Fibroblast of mammary gland (primary cell): ENCODE results near the gene FBN1.

ENCODE experiments used
- DNase-seq: peaks from one replicate; pipeline ENCODE4 v3.0.0-alpha.2; 2010; ENCODE audit warnings: low read depth
- H3K4me3 ChIP-seq: 2 replicates; pipeline ENCODE4 v1.5.1; 2011; ENCODE audit warnings: low read depth, mild to moderate bottlenecking, low read length, moderate library complexity; ENCODE audit not compliant: control insufficient read depth
- TF ChIP-seq, protein P1 (sequence below): conservative IDR thresholded peaks from 2 replicates; pipeline ENCODE4 v1.5.1; 2011; ENCODE audit warnings: low read depth, low read length, inconsistent platforms; ENCODE audit not compliant: control insufficient read depth, insufficient read depth

Gene FBN1

DNA sequence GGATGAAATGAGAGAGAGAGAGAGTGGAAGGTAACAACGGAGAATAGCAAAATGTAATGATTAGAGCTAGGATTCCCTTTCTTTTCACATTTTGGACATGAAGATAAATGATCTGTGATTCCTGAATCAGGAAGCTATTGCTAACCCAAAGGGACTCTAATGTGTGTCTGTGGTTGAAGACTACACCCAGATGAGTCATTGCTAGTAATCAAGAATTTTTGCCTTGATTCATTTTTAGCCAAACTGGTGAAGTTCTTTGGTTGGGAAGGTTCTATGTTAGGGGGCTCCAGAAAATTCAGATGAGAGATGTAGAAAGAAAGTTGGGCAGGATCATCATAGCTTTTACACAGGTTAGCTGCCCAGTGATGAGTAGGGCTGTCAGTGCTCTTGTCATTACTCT lies 197.9 kb downstream of the FBN1 start:
- TF ChIP-seq, protein P1, sequence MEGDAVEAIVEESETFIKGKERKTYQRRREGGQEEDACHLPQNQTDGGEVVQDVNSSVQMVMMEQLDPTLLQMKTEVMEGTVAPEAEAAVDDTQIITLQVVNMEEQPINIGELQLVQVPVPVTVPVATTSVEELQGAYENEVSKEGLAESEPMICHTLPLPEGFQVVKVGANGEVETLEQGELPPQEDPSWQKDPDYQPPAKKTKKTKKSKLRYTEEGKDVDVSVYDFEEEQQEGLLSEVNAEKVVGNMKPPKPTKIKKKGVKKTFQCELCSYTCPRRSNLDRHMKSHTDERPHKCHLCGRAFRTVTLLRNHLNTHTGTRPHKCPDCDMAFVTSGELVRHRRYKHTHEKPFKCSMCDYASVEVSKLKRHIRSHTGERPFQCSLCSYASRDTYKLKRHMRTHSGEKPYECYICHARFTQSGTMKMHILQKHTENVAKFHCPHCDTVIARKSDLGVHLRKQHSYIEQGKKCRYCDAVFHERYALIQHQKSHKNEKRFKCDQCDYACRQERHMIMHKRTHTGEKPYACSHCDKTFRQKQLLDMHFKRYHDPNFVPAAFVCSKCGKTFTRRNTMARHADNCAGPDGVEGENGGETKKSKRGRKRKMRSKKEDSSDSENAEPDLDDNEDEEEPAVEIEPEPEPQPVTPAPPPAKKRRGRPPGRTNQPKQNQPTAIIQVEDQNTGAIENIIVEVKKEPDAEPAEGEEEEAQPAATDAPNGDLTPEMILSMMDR = no peak
- H3K4me3 ChIP-seq = no peak overlapping the region
- DNase-seq = peak; percentile 92

DNA sequence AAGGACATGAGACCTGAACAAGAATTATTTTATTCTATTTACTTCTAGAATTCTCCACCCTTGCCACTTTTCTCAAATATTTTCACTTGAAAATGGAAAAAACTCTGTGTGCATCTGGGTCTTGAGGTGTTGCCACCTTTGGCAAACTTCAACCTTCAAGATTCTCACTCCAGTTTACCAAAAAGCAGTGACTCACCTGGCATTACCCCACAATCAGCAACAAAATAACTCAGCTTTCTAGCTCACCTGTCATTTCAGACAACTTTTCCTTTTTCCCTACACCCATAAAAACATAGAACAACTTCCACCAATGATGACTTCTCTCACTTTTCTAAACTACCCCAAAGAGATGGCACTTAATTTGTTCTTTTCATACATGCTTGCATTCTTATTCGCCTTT lies 198.5 kb downstream of the FBN1 start:
- TF ChIP-seq, protein P1 = no peak
- no peak for DNase-seq
- no peak overlapping the region for H3K4me3 ChIP-seq

DNA sequence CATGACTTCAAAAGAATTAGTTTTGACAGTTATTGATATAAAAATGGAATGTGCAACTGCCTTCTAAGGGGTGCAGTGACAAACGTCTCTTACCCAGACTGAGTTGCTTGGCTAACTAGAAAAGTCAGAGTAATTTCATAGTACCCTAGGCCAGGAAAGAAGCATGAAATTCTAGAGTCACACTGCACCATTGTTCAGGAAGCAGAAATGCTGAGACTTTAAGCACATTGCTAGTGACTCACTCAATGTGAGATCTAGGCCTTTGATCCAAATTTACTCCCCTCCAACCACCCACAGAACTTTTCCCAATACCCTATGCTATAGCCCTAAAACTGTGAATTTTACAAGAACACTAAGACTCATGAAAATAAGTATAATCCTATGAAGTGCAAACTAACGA lies 203.5 kb downstream of the FBN1 start:
- no peak overlapping the region for H3K4me3 ChIP-seq
- TF ChIP-seq, protein P1 = no peak
- DNase-seq = peak; percentile 43

DNA sequence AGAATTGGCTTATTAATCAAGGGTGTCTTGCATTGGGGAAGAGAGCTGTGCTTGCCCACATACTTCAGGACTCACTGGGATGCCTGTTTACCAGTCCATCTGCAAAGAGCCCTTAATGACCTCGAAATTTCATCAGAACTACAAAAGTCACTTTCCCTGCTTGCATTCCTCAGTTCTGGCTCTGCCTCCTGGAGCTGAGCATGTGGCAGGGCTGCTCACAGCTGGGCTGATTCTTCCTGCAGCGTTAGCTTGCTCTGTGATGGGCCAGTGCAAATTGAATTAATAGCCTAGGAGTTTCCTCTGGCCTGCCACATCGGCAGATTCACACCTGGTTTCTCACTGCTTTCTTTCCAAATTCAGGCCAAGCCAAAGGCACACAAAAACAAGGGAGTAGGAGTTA lies 205.4 kb downstream of the FBN1 start:
- no peak overlapping the region for H3K4me3 ChIP-seq
- TF ChIP-seq, protein P1 = no peak
- DNase-seq = peak; percentile 93

DNA sequence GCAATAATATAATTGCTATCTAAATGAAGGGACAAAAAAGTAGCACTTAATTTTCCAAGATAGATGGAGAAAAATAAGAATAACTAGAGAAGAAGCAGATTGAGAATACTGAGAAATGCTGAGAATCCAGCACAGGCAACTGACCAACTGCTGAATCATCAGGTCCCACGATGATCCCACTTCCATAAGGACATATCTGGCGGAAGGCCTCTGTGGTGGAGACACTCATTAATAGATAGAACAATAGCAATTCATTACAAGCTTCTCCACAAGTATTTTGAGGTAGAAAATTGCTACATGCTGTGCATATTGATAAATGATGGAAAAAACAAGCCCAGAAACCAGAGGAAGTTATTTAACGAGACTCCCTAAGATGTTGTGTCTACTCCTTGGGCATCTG lies 208.3 kb downstream of the FBN1 start:
- H3K4me3 ChIP-seq = no peak overlapping the region
- TF ChIP-seq, protein P1 = no peak
- DNase-seq = peak; percentile 80

DNA sequence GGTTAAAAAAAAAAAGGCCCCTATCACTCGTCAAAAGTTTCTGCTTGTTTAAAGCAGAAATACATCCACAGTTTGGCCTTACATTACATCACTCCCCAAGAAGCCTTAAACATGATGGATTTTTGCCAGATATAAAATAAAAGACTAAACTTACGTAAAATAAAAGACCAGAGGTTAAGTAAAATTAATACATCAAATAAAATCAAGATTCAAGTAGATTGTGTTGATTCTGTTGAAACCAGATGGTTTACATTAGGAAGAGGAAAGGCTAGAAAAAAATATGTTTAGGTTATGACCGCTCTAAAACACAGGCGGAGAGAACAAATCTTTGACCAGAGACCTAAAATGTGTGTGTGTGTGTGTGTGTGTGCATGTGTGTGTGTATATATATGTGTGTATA lies 210.2 kb downstream of the FBN1 start:
- DNase-seq = no peak
- TF ChIP-seq, protein P1 = no peak
- no peak overlapping the region for H3K4me3 ChIP-seq

DNA sequence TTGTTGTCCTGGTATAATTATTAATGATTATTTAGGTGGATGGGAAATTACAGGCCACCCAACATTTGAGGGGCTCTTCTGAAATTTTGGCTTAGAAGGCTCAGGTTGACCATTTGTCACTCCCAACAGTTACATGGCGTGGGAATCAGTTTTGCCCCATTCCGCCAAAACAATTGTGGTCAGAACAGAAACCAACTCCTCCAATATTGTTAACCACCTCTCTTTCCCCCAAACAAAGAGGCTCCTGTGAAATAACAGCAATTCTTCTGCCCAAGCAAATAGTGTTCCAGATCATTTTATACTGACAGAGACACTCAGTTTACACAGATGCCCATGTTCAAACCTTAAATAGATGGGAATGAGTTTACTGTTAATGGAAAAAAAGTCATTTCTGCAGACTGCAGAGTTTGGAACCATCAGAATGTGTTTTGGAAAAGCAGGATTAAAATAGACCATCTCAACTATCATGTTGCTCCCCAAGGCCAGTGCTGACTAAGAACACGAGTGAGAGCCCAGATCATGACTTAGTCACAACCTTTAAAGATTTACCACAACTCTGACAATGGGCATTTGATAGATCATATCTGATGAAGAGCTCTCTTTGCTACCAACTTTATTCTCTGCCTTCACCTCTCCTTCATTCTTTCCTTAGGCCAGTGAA lies 212.2 kb downstream of the FBN1 start:
- peak; percentile 84 for DNase-seq

More for the DNA sequence above, 212.2 kb downstream of the FBN1 start:
- no peak overlapping the region for H3K4me3 ChIP-seq
- TF ChIP-seq, protein P1 = no peak
